Stimulated activated naive B cell treated with anti-CD40 and anti-IgM and Interleukin-4, amounts not matched to agents 10 μg/mL and 1 μg/mL and 100 μg/mL, for 72 hours (primary cell): ENCODE data around the gene CYP8B1.
"Not testable (repeated sequence)": the region's sequence is repeated elsewhere in the genome, so short reads cannot be mapped to it uniquely, and the experiment has no call there.

Experiments
- ATAC-seq, 2 donors: fragments of 150-1000 bp; cut with Tn5 transposase; replicated peaks; 2 replicates each; pipeline ENCODE4 v1.10.0; 2021; ENCODE audit warnings: moderate library complexity in 1 of 2
- DNase-seq: peaks from one replicate; pipeline ENCODE4 v3.0.0; 2021
- H3K27ac Mint-ChIP-seq: one replicate; pipeline ENCODE4 v1.8.0; 2022; ENCODE audit warnings: mild to moderate bottlenecking, mixed read lengths
- H3K27me3 Mint-ChIP-seq, 2 donors: one replicate each; pipeline ENCODE4 v1.8.0; 2022; ENCODE audit warnings: mixed read lengths in 2 of 2
- H3K36me3 Mint-ChIP-seq, 2 donors: one replicate each; pipeline ENCODE4 v1.8.0; 2022; ENCODE audit warnings: mixed read lengths in 2 of 2, mild to moderate bottlenecking in 1 of 2
- H3K4me1 Mint-ChIP-seq, 2 donors: one replicate each; pipeline ENCODE4 v1.8.0; 2022; ENCODE audit warnings: mixed read lengths in 2 of 2, mild to moderate bottlenecking in 1 of 2
- H3K4me3 Mint-ChIP-seq, 2 donors: one replicate each; pipeline ENCODE4 v1.8.0; 2022; ENCODE audit warnings: mild to moderate bottlenecking in 2 of 2, mixed read lengths in 2 of 2, moderate library complexity in 1 of 2
- H3K9me3 Mint-ChIP-seq, 2 donors: one replicate each; pipeline ENCODE4 v1.8.0; 2022; ENCODE audit warnings: mixed read lengths in 2 of 2, mild to moderate bottlenecking in 1 of 2

CYP8B1 gene

GRCh38 chr3:42898896-42899675, 23.4 kb upstream of the CYP8B1 start:
- peaks cover under 1% of the 10 kb centered on the region in 2 donors for H3K9me3 Mint-ChIP-seq
- no peak for DNase-seq
- no peak for ATAC-seq
- H3K4me3 Mint-ChIP-seq: no peak overlapping the region
- H3K27ac Mint-ChIP-seq: no peak overlapping the region
- peaks cover 12 to 21% of the 10 kb centered on the region in 2 donors for H3K27me3 Mint-ChIP-seq
- peaks cover 0 to under 1% of the 10 kb centered on the region in 2 donors for H3K36me3 Mint-ChIP-seq
- no peaks in the 10 kb centered on the region for H3K4me1 Mint-ChIP-seq

GRCh38 chr3:42895580-42895868, 19.8 kb upstream of the CYP8B1 start:
- H3K27ac Mint-ChIP-seq: no peak overlapping the region
- no peak for DNase-seq
- H3K4me1 Mint-ChIP-seq: no peaks in the 10 kb centered on the region
- H3K36me3 Mint-ChIP-seq: no peaks in the 10 kb centered on the region
- peaks cover 1 to 15% of the 10 kb centered on the region in 2 donors for H3K27me3 Mint-ChIP-seq
- no peak overlapping the region for H3K4me3 Mint-ChIP-seq
- no peaks in the 10 kb centered on the region for H3K9me3 Mint-ChIP-seq
- no peak for ATAC-seq

- Mint-ChIP-seq H3K27ac (no peak overlapping the region), H3K27me3 (peaks cover 2 to 15% of the 10 kb centered on the region in 2 donors), H3K9me3 (no peaks in the 10 kb centered on the region), H3K4me3 (no peak overlapping the region), H3K4me1 (no peaks in the 10 kb centered on the region), H3K36me3 (no peaks in the 10 kb centered on the region)
- ATAC-seq (peak; percentile 31 to 38), DNase-seq (no peak)
These were observed 19.3 kb upstream of the CYP8B1 start for GRCh38 chr3:42894698-42895579.

DNA sequence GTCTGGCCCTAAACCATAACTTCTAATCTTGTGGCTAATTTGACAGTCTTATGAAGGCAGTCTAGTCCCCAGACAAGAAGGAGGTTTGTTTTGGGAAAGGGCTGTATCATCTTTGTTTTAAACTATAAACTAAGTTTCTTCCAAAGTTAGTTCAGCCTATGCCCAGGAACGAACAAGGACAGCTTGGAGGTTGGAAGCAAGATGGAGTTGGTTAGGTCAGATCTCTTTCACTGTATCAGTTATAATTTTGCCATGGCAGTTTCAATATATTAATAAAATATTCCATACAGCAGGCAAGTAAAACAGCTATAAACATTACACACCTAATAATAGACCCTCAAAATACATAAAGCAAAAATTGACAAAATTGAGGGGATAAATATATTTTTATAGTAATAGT, 17.1 kb upstream of the CYP8B1 start:
- Mint-ChIP-seq H3K27me3 (peaks cover 11 to 25% of the 10 kb centered on the region in 2 donors), H3K36me3 (no peaks in the 10 kb centered on the region), H3K9me3 (no peaks in the 10 kb centered on the region), H3K4me3 (no peak overlapping the region), H3K27ac (no peak overlapping the region), H3K4me1 (no peaks in the 10 kb centered on the region)
- ATAC-seq (no peak), DNase-seq (no peak)

- ATAC-seq: no peak
- DNase-seq: no peak
- Mint-ChIP-seq H3K36me3 (no peaks in the 10 kb centered on the region), H3K4me1 (no peaks in the 10 kb centered on the region), H3K27ac (no peak overlapping the region), H3K27me3 (peaks cover 11 to 25% of the 10 kb centered on the region in 2 donors), H3K4me3 (no peak overlapping the region), H3K9me3 (no peaks in the 10 kb centered on the region)
These were observed 16.5 kb upstream of the CYP8B1 start for GRCh38 chr3:42892169-42892568.

GRCh38 chr3:42891042-42891441, 15.4 kb upstream of the CYP8B1 start:
- Mint-ChIP-seq H3K36me3 (no peaks in the 10 kb centered on the region), H3K27ac (no peak overlapping the region), H3K27me3 (peaks cover 15 to 25% of the 10 kb centered on the region in 2 donors), H3K4me1 (no peaks in the 10 kb centered on the region), H3K9me3 (no peaks in the 10 kb centered on the region), H3K4me3 (no peak overlapping the region)
- ATAC-seq: no peak
- no peak for DNase-seq

- Mint-ChIP-seq H3K36me3 (no peaks in the 10 kb centered on the region), H3K27me3 (peaks cover 18 to 20% of the 10 kb centered on the region in 2 donors), H3K27ac (no peak overlapping the region), H3K4me3 (no peak overlapping the region), H3K4me1 (peaks cover 0 to 2% of the 10 kb centered on the region in 2 donors), H3K9me3 (no peaks in the 10 kb centered on the region)
- no peak for DNase-seq
- no peak for ATAC-seq
These were observed 11.4 kb upstream of the CYP8B1 start for GRCh38 chr3:42887084-42887483.

GRCh38 chr3:42886294-42886822, 10.7 kb upstream of the CYP8B1 start:
- no peak for ATAC-seq
- peaks cover 11 to 20% of the 10 kb centered on the region in 2 donors for H3K27me3 Mint-ChIP-seq
- H3K4me3 Mint-ChIP-seq: no peak overlapping the region
- H3K36me3 Mint-ChIP-seq: no peaks in the 10 kb centered on the region
- no peak for DNase-seq
- no peak overlapping the region for H3K27ac Mint-ChIP-seq
- H3K4me1 Mint-ChIP-seq: peaks cover 2 to 4% of the 10 kb centered on the region in 2 donors
- H3K9me3 Mint-ChIP-seq: no peaks in the 10 kb centered on the region

DNA sequence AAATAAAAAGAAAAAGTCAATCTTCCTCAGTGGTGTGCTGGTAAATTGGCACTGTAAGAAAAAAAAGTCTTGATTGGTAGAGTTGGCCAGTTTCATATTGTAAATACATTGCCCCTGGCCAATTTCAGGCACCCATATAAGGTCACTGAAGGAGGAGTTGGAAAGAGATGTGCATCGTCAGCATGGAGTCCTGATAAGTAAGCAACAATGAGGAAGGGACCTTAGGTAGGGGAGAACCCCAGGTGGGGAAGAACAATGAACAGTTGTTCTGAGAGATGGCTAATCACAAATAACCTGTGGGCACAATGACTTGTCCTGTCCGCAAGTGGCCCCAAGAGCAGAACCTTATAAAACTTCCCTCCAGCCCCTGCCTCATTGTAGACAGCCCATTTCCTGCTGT, 8.6 kb upstream of the CYP8B1 start:
- Mint-ChIP-seq H3K9me3 (no peaks in the 10 kb centered on the region), H3K4me3 (no peak overlapping the region), H3K27me3 (peaks cover 10 to 14% of the 10 kb centered on the region in 2 donors), H3K4me1 (peaks cover 9 to 15% of the 10 kb centered on the region in 2 donors), H3K27ac (no peak overlapping the region), H3K36me3 (no peaks in the 10 kb centered on the region)
- ATAC-seq: no peak
- DNase-seq: no peak

- H3K27ac Mint-ChIP-seq, H3K9me3 Mint-ChIP-seq, DNase-seq, H3K27me3 Mint-ChIP-seq, ATAC-seq, H3K36me3 Mint-ChIP-seq, H3K4me3 Mint-ChIP-seq: not testable (repeated sequence)
- peaks cover 9 to 15% of the 10 kb centered on the region in 2 donors for H3K4me1 Mint-ChIP-seq
These were observed 7.7 kb upstream of the CYP8B1 start for GRCh38 chr3:42883251-42883930.

DNA sequence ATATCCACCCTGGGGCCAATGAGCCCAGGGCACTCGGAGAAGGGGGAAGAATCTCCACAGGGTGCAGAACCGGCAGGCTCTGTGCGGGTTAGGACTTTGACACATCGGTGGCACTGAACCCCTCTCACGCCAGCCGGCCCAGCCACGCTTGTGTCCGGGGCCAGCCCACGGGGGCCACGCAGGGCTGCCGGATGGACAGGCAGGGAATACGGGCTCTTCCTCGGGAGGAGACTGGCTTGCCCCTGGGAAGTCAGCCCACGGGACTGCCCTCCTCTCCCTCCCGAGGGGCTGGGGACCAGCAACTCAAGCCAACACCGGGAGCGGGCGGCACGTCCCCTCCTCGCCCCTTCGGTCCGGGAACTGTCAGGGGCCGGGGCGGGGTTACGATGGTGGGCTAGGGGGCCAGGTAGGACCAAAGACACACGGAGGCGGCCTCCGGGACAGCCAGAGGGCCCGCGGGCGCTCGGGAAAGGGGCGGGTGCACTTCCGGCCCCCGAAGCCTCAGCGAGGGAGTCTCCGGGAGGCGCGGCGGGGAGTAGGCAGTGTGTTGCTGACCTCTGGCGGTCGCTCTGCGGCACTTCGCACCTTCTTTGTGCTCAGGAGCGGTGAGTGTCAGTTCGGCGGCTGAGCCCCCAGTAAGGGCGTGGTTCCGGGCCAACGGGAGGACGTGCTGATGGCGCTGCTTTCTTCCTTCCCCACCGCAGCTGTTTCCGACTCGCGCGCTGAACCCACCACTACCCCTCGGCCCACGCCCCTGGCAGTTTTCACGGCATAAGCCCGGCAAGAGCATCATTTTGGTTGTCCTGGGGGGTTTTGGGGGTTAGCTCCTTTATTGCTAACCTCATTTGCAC, 5.1 kb upstream of the CYP8B1 start:
- ATAC-seq (peak; percentile 99), DNase-seq (peak; percentile 80)
- peaks cover 0 to 5% of the 10 kb centered on the region in 2 donors for H3K27me3 Mint-ChIP-seq
- H3K9me3 Mint-ChIP-seq: no peaks in the 10 kb centered on the region
- H3K27ac Mint-ChIP-seq: peak overlapping the region; percentile 53
- peaks cover 9 to 15% of the 10 kb centered on the region in 2 donors for H3K4me1 Mint-ChIP-seq
- H3K4me3 Mint-ChIP-seq: peak overlapping the region; percentile 82 to 84
- H3K36me3 Mint-ChIP-seq: no peaks in the 10 kb centered on the region

- peak overlapping the region; percentile 53 for H3K27ac Mint-ChIP-seq
- H3K9me3 Mint-ChIP-seq: no peaks in the 10 kb centered on the region
- peaks cover 9 to 15% of the 10 kb centered on the region in 2 donors for H3K4me1 Mint-ChIP-seq
- ATAC-seq (no peak), DNase-seq (no peak)
- H3K4me3 Mint-ChIP-seq: peak overlapping the region; percentile 82 to 84
- no peaks in the 10 kb centered on the region for H3K36me3 Mint-ChIP-seq
- H3K27me3 Mint-ChIP-seq: peaks cover 0 to 2% of the 10 kb centered on the region in 2 donors
These were observed 4.5 kb upstream of the CYP8B1 start for GRCh38 chr3:42880183-42880582.

DNA sequence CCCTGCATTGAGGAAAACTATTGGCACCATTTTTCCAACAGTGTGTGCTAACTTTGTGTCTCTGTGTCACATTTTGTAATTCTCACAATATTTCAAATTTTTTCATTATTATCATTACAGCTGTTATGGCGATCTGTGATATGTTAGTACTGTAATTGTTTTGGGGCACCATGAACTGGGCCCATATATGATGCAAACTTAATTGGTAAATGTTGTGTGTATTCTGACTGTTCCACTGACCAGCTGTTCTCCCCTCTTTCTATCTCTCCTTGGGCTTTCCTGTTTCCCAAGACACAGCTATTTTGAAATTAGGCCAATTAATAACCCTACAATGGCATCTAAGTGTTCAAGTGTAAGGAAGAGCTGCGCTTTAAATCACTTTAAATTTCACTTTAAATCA, 2.2 kb upstream of the CYP8B1 start:
- Mint-ChIP-seq H3K4me1 (peaks cover 7 to 15% of the 10 kb centered on the region in 2 donors), H3K27ac (no peak overlapping the region)

More for the DNA sequence above, 2.2 kb upstream of the CYP8B1 start:
- Mint-ChIP-seq H3K27me3 (no peaks in the 10 kb centered on the region), H3K36me3 (peaks cover 0 to 2% of the 10 kb centered on the region in 2 donors), H3K4me3 (no peak overlapping the region), H3K9me3 (no peaks in the 10 kb centered on the region)
- ATAC-seq (no peak), DNase-seq (no peak)
